Measurements from ENCODE around the gene FOCAD. TPM values are rescaled to one million over a fixed set of nuclear protein-coding genes. Genes with fewer than 3 reads are reported as not detected.
A peak's percentile ranks its signal among the peaks of the same experiment; 100 is the strongest.

The FOCAD gene
- total and polyA plus RNA-seq, 2 donors (not counting 1 experiment from before 2014, with no cell fraction given), result 40.3 to 145 TPM

DNA sequence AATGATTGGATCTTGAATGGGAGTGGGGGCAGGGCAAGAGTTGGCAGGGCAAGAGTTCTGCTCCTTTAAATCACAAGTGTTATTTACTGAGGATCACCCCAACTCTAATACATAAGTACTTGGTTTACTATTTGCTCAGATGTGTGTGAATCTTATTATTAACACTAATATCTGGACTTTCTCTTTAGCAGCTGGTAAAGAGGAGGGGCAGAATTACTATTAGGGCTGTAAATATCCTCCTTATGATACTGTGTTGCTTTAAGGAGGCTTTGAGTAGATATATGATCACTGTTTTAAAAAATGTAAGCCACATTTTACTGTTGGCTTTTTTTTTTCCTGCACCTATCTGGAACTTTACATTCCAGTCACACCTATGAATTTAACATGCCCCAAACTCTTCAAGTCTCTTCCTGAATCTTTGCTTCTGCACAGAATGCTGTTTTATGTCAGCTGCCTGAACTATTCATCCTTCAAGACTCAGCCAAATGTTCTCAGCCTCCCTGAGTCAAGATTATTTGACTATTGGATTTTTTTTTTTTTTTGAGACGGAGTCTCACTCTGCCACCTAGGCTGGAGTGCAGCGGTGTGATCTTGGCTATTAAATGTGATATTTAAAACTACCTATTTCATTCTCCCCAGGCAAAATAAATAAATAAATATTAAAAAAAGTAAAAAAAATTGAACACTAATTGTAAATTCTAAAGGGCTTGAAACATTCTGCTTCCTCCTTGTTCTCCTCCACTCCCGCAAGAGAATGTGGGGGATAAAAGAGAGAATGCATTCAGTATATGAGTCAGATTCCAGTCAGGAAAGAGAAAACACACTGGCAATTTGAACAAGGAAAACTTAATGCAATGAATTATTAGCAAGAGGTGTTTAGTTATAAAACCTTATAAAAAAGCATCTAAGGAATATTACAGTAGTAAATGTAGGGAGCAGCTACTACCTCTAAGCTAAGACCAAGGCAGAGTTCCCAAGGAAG lies 99.3 kb downstream of the FOCAD start:
- no peak overlapping the region for H3K4me2 ChIP-seq (ENCODE audit: extremely low read depth, insufficient read depth, low read length)

DNA sequence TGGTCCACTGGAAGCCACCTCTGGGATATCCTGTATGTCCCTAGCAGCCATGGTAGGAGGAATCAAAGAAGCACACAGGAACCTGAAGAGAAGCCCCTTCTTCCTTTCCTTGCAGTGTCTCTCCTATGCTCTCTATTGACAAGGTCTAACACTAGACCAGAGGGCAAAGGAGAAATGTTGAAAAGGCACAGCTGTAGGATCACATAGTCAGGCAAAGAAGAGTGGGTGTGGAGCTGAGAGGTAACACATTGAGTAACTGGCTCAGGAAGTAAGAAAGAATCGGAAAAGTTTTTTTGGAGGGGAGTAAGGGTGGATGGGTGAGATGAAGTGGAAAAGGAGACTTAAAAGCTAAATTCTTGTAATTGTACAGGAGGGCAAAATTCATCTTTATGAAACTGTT lies 100.1 kb downstream of the FOCAD start:
- H3K79me2 ChIP-seq (ENCODE audit: control insufficient read depth, insufficient read depth, low read length), result no peaks in the 10 kb centered on the region
- no peaks in the 10 kb centered on the region for H3K36me3 ChIP-seq (ENCODE audit: control insufficient read depth, insufficient read depth, low read length)
- H3K9ac ChIP-seq (ENCODE audit: insufficient read depth, low read length), result no peak overlapping the region
- no peak overlapping the region for H3K4me3 ChIP-seq (replicated peaks in 1 of 4; ENCODE audit: control extremely low read depth in 1 of 4, insufficient read depth in 1 of 4, low read depth in 3 of 4, low read length in 4 of 4)
- H4K20me1 ChIP-seq (ENCODE audit: control insufficient read depth, extremely low read depth, insufficient read depth, low read length), result no peaks in the 10 kb centered on the region
- no peaks in the 10 kb centered on the region for H3K9me3 ChIP-seq (ENCODE audit: control insufficient read depth, insufficient read depth, low read depth, low read length)
- TF ChIP-seq, protein P1, sequence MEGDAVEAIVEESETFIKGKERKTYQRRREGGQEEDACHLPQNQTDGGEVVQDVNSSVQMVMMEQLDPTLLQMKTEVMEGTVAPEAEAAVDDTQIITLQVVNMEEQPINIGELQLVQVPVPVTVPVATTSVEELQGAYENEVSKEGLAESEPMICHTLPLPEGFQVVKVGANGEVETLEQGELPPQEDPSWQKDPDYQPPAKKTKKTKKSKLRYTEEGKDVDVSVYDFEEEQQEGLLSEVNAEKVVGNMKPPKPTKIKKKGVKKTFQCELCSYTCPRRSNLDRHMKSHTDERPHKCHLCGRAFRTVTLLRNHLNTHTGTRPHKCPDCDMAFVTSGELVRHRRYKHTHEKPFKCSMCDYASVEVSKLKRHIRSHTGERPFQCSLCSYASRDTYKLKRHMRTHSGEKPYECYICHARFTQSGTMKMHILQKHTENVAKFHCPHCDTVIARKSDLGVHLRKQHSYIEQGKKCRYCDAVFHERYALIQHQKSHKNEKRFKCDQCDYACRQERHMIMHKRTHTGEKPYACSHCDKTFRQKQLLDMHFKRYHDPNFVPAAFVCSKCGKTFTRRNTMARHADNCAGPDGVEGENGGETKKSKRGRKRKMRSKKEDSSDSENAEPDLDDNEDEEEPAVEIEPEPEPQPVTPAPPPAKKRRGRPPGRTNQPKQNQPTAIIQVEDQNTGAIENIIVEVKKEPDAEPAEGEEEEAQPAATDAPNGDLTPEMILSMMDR (conservative IDR thresholded peaks at IDR 0.05 in 1 of 2, IDR thresholded peaks at IDR 0.05 in 1 of 2; ENCODE audit: low read depth in 1 of 2, low read length in 2 of 2), result no peak
- H2AFZ ChIP-seq (ENCODE audit: low read length), result no peak overlapping the region
- DNase-seq (ENCODE audit: low read depth in 2 of 2), result no peak
- H3K27me3 ChIP-seq (ENCODE audit: control insufficient read depth, insufficient read depth, low read length), result no peaks in the 10 kb centered on the region
- H3K4me2 ChIP-seq (ENCODE audit: extremely low read depth, insufficient read depth, low read length), result no peak overlapping the region
- no peaks in the 10 kb centered on the region for H3K4me1 ChIP-seq (ENCODE audit: control insufficient read depth, extremely low read depth, insufficient read depth, low read length)
- no peak overlapping the region for H3K27ac ChIP-seq (ENCODE audit: insufficient read depth, low read length)

More for the DNA sequence above, 99.3 kb downstream of the FOCAD start:
- no peaks in the 10 kb centered on the region for H3K9me3 ChIP-seq (ENCODE audit: control insufficient read depth, insufficient read depth, low read depth, low read length)
- H3K9ac ChIP-seq (ENCODE audit: insufficient read depth, low read length), result no peak overlapping the region
- H3K36me3 ChIP-seq (ENCODE audit: control insufficient read depth, insufficient read depth, low read length), result no peaks in the 10 kb centered on the region
- TF ChIP-seq, protein P1 (conservative IDR thresholded peaks at IDR 0.05 in 1 of 2, IDR thresholded peaks at IDR 0.05 in 1 of 2; ENCODE audit: low read depth in 1 of 2, low read length in 2 of 2), result no peak
- no peak for TF ChIP-seq EZH2 (IDR thresholded peaks at IDR 0.05; ENCODE audit: low read length, missing control alignments)
- no peak overlapping the region for H2AFZ ChIP-seq (ENCODE audit: low read length)
- H3K79me2 ChIP-seq (ENCODE audit: control insufficient read depth, insufficient read depth, low read length), result no peaks in the 10 kb centered on the region
- no peak overlapping the region for H3K4me3 ChIP-seq (replicated peaks in 1 of 4; ENCODE audit: control extremely low read depth in 1 of 4, insufficient read depth in 1 of 4, low read depth in 3 of 4, low read length in 4 of 4)
- no peaks in the 10 kb centered on the region for H3K27me3 ChIP-seq (ENCODE audit: control insufficient read depth, insufficient read depth, low read length)
- no peaks in the 10 kb centered on the region for H4K20me1 ChIP-seq (ENCODE audit: control insufficient read depth, extremely low read depth, insufficient read depth, low read length)
- no peaks in the 10 kb centered on the region for H3K4me1 ChIP-seq (ENCODE audit: control insufficient read depth, extremely low read depth, insufficient read depth, low read length)
- peak in 1 of 2 donors; percentile 24 for DNase-seq (ENCODE audit: low read depth in 2 of 2)
- no peak overlapping the region for H3K27ac ChIP-seq (ENCODE audit: insufficient read depth, low read length)

DNA sequence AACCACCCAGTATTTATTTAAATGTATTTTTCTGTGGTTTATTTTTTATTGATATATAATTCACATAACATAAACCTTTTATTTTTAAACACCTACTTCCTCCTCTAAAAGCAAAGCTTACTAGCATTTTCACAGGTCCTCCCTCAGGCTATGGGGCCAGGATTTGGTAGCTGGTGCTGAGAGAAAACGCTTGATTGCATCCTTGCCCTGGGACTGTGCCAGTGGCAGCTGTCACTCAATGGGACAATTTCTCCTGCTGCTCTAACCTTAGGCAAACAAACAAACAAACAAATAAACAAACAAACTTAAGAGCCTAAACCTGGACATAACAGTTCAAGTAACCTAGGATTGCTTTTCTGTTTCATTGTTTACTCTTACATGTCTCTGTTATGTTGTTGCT lies 102.7 kb downstream of the FOCAD start:
- Histone ChIP-seq H3K4me3 (replicated peaks in 1 of 4; ENCODE audit: control extremely low read depth in 1 of 4, insufficient read depth in 1 of 4, low read depth in 3 of 4, low read length in 4 of 4) (no peak overlapping the region), H3K9me3 (ENCODE audit: control insufficient read depth, insufficient read depth, low read depth, low read length) (no peaks in the 10 kb centered on the region), H3K79me2 (ENCODE audit: control insufficient read depth, insufficient read depth, low read length) (no peaks in the 10 kb centered on the region), H3K9ac (ENCODE audit: insufficient read depth, low read length) (no peak overlapping the region), H3K27me3 (ENCODE audit: control insufficient read depth, insufficient read depth, low read length) (no peaks in the 10 kb centered on the region), H3K4me1 (ENCODE audit: control insufficient read depth, extremely low read depth, insufficient read depth, low read length) (no peaks in the 10 kb centered on the region), H3K27ac (ENCODE audit: insufficient read depth, low read length) (no peak overlapping the region), H3K4me2 (ENCODE audit: extremely low read depth, insufficient read depth, low read length) (no peak overlapping the region), H2AFZ (ENCODE audit: low read length) (no peak overlapping the region), H3K36me3 (ENCODE audit: control insufficient read depth, insufficient read depth, low read length) (no peaks in the 10 kb centered on the region), H4K20me1 (ENCODE audit: control insufficient read depth, extremely low read depth, insufficient read depth, low read length) (no peaks in the 10 kb centered on the region)
- TF ChIP-seq, protein P1 (conservative IDR thresholded peaks at IDR 0.05 in 1 of 2, IDR thresholded peaks at IDR 0.05 in 1 of 2; ENCODE audit: low read depth in 1 of 2, low read length in 2 of 2), result no peak
- TF ChIP-seq EZH2 (IDR thresholded peaks at IDR 0.05; ENCODE audit: low read length, missing control alignments), result no peak
- no peak for DNase-seq (ENCODE audit: low read depth in 2 of 2)

All from fibroblast of lung (primary cell).